ENCODE data around the gene S100A1. TPM values are rescaled to one million over a fixed set of nuclear protein-coding genes. Genes with fewer than 3 reads are reported as not detected.

Gene S100A1
- total and polyA plus RNA-seq, 2 of the 8 experiments (the other 6 are each of a cell fraction or from before 2014, with no cell fraction given): 2.0 TPM; not detected in 1

DNA sequence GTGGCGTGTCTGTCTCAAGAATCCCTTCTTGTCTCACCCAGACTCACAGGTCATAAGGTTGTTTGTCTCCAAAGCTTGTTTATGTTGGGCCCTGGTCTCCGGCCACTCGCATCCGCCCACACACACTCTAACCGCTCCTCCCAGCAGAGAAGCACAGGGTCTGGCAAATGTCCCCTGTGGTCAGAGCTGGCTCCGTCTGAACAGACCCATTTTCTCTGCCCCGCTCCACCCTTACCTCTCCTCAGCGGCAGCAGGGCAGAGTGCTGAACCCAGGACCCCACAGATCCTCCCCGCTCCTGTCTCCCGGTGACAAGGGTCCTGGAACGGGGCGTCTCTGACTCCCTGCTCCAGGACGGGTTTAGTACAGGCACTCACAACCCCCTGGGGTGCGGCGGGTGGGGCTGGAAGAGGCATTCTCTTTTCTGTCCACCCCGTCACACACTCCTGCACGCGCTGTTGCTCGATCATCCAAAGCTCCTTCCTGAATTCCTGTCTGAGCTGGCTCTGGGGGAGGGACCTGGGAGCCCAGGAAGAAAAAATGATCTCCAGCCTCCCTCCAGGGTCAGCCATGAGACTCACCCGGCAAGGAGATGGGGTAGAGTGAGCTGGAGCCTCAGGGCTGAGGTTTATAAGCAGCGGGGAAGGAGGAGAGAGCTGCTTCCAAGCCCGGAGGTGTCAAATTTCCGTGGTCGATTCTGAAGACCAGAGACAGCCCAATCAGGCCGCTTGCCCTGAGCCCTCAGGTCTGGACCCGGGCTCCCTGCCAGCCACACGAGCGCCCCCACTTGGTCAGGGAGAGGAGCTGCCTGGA, 1.1 kb upstream of the S100A1 start, which contains the start of gene S100A13:
S100A13 (minus strand) TSS at position 602 of the 811 bp plus-strand sequence. CDS start 1,033 bp downstream, outside the sequence.
- DNase-seq (ENCODE audit: low read depth in 1 of 2, low spot score in 2 of 2) (peak; percentile 92 to 94), FAIRE-seq (peak; percentile 45)
- Histone ChIP-seq H3K4me2 (ENCODE audit: insufficient read depth in 1 of 2, low read depth in 2 of 2, low read length in 2 of 2) (peak within 1 kb of the TSS; percentile 74 to 95), H3K23me2 (ENCODE audit: low read depth, low read length) (peaks cover 7% of the 10 kb centered on the region), H3K79me1 (ENCODE audit: low read depth, low read length) (no peaks in the 10 kb centered on the region), H3K56ac (replicated peaks; ENCODE audit: insufficient read length, low read depth, low read length) (no peak within 1 kb of the TSS), H4K8ac (ENCODE audit: extremely low read depth, insufficient read depth, low read length) (peak within 1 kb of the TSS; percentile 80; the same call in 1 of the 2 replicates), H3K9me3 (ENCODE audit: insufficient read depth in 2 of 2, low read depth in 1 of 2, low read length in 1 of 2) (no peaks in the 10 kb centered on the region), H3K27ac (ENCODE audit: low read depth, low read length) (peak within 1 kb of the TSS; percentile 59), H2BK15ac (ENCODE audit: low read length) (peak within 1 kb of the TSS; percentile 98; the same call in 1 of the 2 replicates), H4K91ac (replicated peaks; ENCODE audit: insufficient read length, low read length) (peak within 1 kb of the TSS; percentile 59), H3K4me1 (replicated peaks in 1 of 4; ENCODE audit: control insufficient read depth in 3 of 4, insufficient read depth in 4 of 4, low read length in 3 of 4) (peaks cover 0 to 13% (median 7%) of the 10 kb centered on the region in 4 experiments; a peak in 6 of 7 replicates), H3K27me3 (replicated peaks in 1 of 4; ENCODE audit: control insufficient read depth in 3 of 4, extremely low read depth in 1 of 4, insufficient read depth in 3 of 4, low read length in 3 of 4) (no peaks in the 10 kb centered on the region), H2BK5ac (ENCODE audit: low read depth, low read length) (peak within 1 kb of the TSS; percentile 68), H2AK5ac (ENCODE audit: low read depth, low read length) (no peak within 1 kb of the TSS; the same call in 1 of the 2 replicates), H2AFZ (ENCODE audit: low read length) (peak within 1 kb of the TSS; percentile 72; the same call in 1 of the 2 replicates), H3K14ac (ENCODE audit: insufficient read length) (no peak within 1 kb of the TSS), H3K18ac (ENCODE audit: extremely low read depth, low read length) (peak within 1 kb of the TSS; percentile 93), H4K5ac (ENCODE audit: insufficient read length, low read depth, low read length) (peak within 1 kb of the TSS; percentile 57), H3K4ac (replicated peaks; ENCODE audit: insufficient read length, low read depth, low read length) (peak within 1 kb of the TSS; percentile 71), H2BK20ac (ENCODE audit: low read length) (0 out of 2 replicates have a peak within 1 kb of the TSS, but pooled peaks have one; percentile 75), H4K20me1 (replicated peaks in 1 of 2; ENCODE audit: control insufficient read depth in 1 of 2, insufficient read depth in 2 of 2, low read length in 2 of 2) (no peaks in the 10 kb centered on the region), H2BK12ac (ENCODE audit: low read depth, low read length) (peak within 1 kb of the TSS; percentile 92), H3K79me2 (ENCODE audit: control insufficient read depth in 1 of 2, insufficient read depth in 2 of 2, low read length in 2 of 2) (no peaks in the 10 kb centered on the region), H3K36me3 (ENCODE audit: control insufficient read depth in 2 of 4, insufficient read depth in 4 of 4, low read length in 3 of 4) (peaks cover 0 to 4% (median 1%) of the 10 kb centered on the region in 4 experiments; a peak in 3 of 8 replicates), H3K23ac (ENCODE audit: insufficient read length) (no peak within 1 kb of the TSS), H3K9ac (replicated peaks in 1 of 4; ENCODE audit: extremely low read depth in 1 of 4, low read depth in 3 of 4, low read length in 3 of 4) (peak within 1 kb of the TSS in 2 of 4 experiments; percentile 69 to 70; a peak in 4 of 7 replicates), H2BK120ac (replicated peaks; ENCODE audit: low read depth, low read length) (no peak within 1 kb of the TSS), H3K4me3 (ENCODE audit: extremely low read depth in 1 of 4, insufficient read depth in 2 of 4, low read depth in 3 of 4, low read length in 4 of 4) (peak within 1 kb of the TSS; percentile 45 to 77 (median 72))
- WGBS, 2 experiments (ENCODE audit: extremely low coverage in 1 of 2, insufficient coverage in 1 of 2, insufficient read length in 1 of 2, insufficient replicate concordance in 2 of 2, low coverage in 1 of 2, low lambda C conversion rate in 2 of 2, missing lambda C conversion rate in 1 of 2): 8% methylated on average over 28 of the region's 28 CpGs; no CpG with 5 or more reads in 1 of the 2 experiments
- ChIA-PET POLR2A (ENCODE audit: partially characterized antibody) (interaction anchor here (0.6 to 15.6 kb wide), 38 partner anchors 10 to 1241 kb away, joined by 3 to 261 read pairs (median 4); partner anchors contain the start of genes RPS27, S100A14, S100A16 and S100A4), CTCF (ENCODE audit: partially characterized antibody) (interaction anchor here (0.6 to 10.2 kb wide), 45 partner anchors 8 to 315 kb away, joined by 3 to 115 read pairs (median 5); partner anchors contain the start of genes S100A14, S100A16, S100A4 and S100A6)
- TF ChIP-seq, protein P1, sequence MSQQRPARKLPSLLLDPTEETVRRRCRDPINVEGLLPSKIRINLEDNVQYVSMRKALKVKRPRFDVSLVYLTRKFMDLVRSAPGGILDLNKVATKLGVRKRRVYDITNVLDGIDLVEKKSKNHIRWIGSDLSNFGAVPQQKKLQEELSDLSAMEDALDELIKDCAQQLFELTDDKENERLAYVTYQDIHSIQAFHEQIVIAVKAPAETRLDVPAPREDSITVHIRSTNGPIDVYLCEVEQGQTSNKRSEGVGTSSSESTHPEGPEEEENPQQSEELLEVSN (IDR thresholded peaks at IDR 0.05): no peak; the same call in 1 of the 2 replicates
- no peak for TF ChIP-seq EZH2 (IDR thresholded peaks at IDR 0.05; ENCODE audit: low read depth, low read length, severe bottlenecking)
- TF ChIP-seq, protein P2, sequence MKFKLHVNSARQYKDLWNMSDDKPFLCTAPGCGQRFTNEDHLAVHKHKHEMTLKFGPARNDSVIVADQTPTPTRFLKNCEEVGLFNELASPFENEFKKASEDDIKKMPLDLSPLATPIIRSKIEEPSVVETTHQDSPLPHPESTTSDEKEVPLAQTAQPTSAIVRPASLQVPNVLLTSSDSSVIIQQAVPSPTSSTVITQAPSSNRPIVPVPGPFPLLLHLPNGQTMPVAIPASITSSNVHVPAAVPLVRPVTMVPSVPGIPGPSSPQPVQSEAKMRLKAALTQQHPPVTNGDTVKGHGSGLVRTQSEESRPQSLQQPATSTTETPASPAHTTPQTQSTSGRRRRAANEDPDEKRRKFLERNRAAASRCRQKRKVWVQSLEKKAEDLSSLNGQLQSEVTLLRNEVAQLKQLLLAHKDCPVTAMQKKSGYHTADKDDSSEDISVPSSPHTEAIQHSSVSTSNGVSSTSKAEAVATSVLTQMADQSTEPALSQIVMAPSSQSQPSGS (IDR thresholded peaks at IDR 0.05; ENCODE audit: low read length): no peak
- TF ChIP-seq EP300 (IDR thresholded peaks at IDR 0.05; ENCODE audit: borderline replicate concordance in 1 of 2, low read depth in 2 of 2, low read length in 2 of 2): no peak
- TF ChIP-seq JUND (IDR thresholded peaks at IDR 0.05; ENCODE audit: low read length): peak; percentile 57; the same call in 1 of the 2 replicates
- no peak for TF ChIP-seq CBX5 (IDR thresholded peaks at IDR 0.05; ENCODE audit: low read depth, low read length)

All from H1 (cell line).